K562 (cell line): ENCODE results near the gene CMTM1. TPM values are rescaled to one million over a fixed set of nuclear protein-coding genes. Genes with fewer than 3 reads are reported as not detected.

Source experiments
- BACH1 ChIP-seq: fragments of 200-800 bp; sonication (Bioruptor generic); IDR thresholded peaks from 2 replicates; pipeline ENCODE4 v1.6.1; 2016; ENCODE audit warnings: missing genetic modification characterization, missing compliant biosample characterization
- FUS ChIP-seq: fragments of 200-400 bp; formaldehyde crosslinking; optimal IDR thresholded peaks from 2 replicates; pipeline ENCODE3; 2017; ENCODE audit warnings: low read depth, low read length
- GTF2A2 ChIP-seq: IDR thresholded peaks from 2 replicates; pipeline ENCODE4 v1.6.1; 2016; ENCODE audit warnings: mild to moderate bottlenecking, missing genetic modification characterization, missing compliant biosample characterization
- KAT7 ChIP-seq: sonication (generic); formaldehyde crosslinking; IDR thresholded peaks from 2 replicates; pipeline ENCODE4 v1.8.0; 2022; ENCODE audit warnings: missing genetic modification reagents, mild to moderate bottlenecking, borderline replicate concordance
- MEF2D ChIP-seq: conservative IDR thresholded peaks from 2 replicates; pipeline ENCODE4 v1.6.1; 2016; ENCODE audit warnings: low read depth, missing genetic modification characterization, missing compliant biosample characterization
- MXD1 ChIP-seq: fragments of 250-450 bp; sonication (Bioruptor Pico); IDR thresholded peaks from 2 replicates; pipeline ENCODE4 v1.8.0; 2021; ENCODE audit warnings: borderline replicate concordance, mild to moderate bottlenecking, moderate library complexity; ENCODE audit not compliant: poor library complexity, severe bottlenecking
- RCOR1 ChIP-seq, 2 experiments: IDR thresholded peaks; 2 replicates each; pipeline ENCODE4 v1.6.1; 2012; ENCODE audit warnings: low read depth in 2 of 2, low read length in 2 of 2, borderline replicate concordance in 1 of 2, improper control_type of control experiment in 1 of 2
- TCF15 ChIP-seq: fragments of 250-450 bp; sonication (Bioruptor Pico); IDR thresholded peaks from 2 replicates; pipeline ENCODE4 v1.8.0; 2022; ENCODE audit warnings: moderate library complexity, mild to moderate bottlenecking, inconsistent platforms
- VEZF1 ChIP-seq: fragments of 200-800 bp; sonication (Bioruptor generic); IDR thresholded peaks from 2 replicates; pipeline ENCODE4 v1.6.1; 2017; ENCODE audit warnings: missing genetic modification characterization, missing compliant biosample characterization
- ZFP91 ChIP-seq: sonication (generic); formaldehyde crosslinking; IDR thresholded peaks from 2 replicates; pipeline ENCODE4 v1.8.0; 2022; ENCODE audit warnings: mild to moderate bottlenecking, missing genetic modification reagents
- ZHX1 ChIP-seq: fragments of 150-350 bp; conservative IDR thresholded peaks from 2 replicates; pipeline ENCODE4 v1.6.1; 2014; ENCODE audit warnings: low read length
- polyA plus RNA-seq, 8 experiments: library from polyadenylated mRNA; depleted of rRNA in 4 of 8; stranded (reverse) in 5 of 8; unstranded in 3 of 8; fragments of >200 nt; fragmentation: Nextera tagmentation in 2 of 8; fragmentation: Illumina TruSeq in 1 of 8; extraction: Ambion mirVana in 2 of 8; extraction: Trizol in 1 of 8; gene quantifications; 2 replicates each; pipeline versions ENCODE4 v1.2.1 to v1.2.3, GENCODE V29; 2011 to 2014; ENCODE audit warnings: inconsistent platforms in 1 of 8, missing spikeins in 1 of 8
- total RNA-seq, 7 experiments: library from RNA; depleted of rRNA in 6 of 7; stranded (reverse); fragments of >200 nt in 6 of 7; fragmentation: Illumina TruSeq in 2 of 7; extraction: Trizol in 2 of 7; gene quantifications; 2 replicates each; pipeline versions ENCODE4 v1.2.1 to v1.2.3, GENCODE V29; 2011 to 2021; ENCODE audit warnings: low replicate concordance in 1 of 7

Gene CMTM1
- total and polyA plus RNA-seq, 9 of the 15 experiments (the other 6 are each of a cell fraction or from before 2014, with no cell fraction given): 0.25 to 2.6 (median 1.1) TPM; not detected in 2

- TF ChIP-seq ZHX1: no peak
- TF ChIP-seq ZFP91 (CRISPR knock-in tag): no peak
- TF ChIP-seq MXD1 (CRISPR knock-in tag): no peak
- TF ChIP-seq TCF15: no peak
- no peak; the same call in 1 of the 2 replicates for TF ChIP-seq BACH1
- no peak for TF ChIP-seq FUS
- no peak for TF ChIP-seq GTF2A2
- peak; percentile 82 for TF ChIP-seq VEZF1 (CRISPR knock-in tag)
- peak; percentile 96; the same call in 1 of the 2 replicates for TF ChIP-seq KAT7
- TF ChIP-seq RCOR1 (IDR thresholded peaks at IDR 0.05; ENCODE audit: borderline replicate concordance in 1 of 2, low read depth in 2 of 2, low read length in 2 of 2): peak in 1 of 2 experiments; percentile 36; a peak in 1 of 4 replicates
- no peak for TF ChIP-seq MEF2D (tag)
These were observed 13.7 kb upstream of the CMTM1 start, which contains the start of gene CKLF (continued) for GRCh38 chr16:66552286-66553177.
